Karpas-422 (cell line): ENCODE measurements around the gene CHMP3. TPM values are rescaled to one million over a fixed set of nuclear protein-coding genes. Genes with fewer than 3 reads are reported as not detected.
"Not testable (repeated sequence)": the region's sequence is repeated elsewhere in the genome, so short reads cannot be mapped to it uniquely, and the experiment has no call there.

Source experiments
- DNase-seq: peaks from one replicate; pipeline ENCODE4 v3.0.0-alpha.2; 2015
- H2AFZ ChIP-seq: fragments of 200-600 bp; sonication (generic); 2 replicates; pipeline ENCODE4 v1.6.1; 2014; ENCODE audit warnings: antibody characterized with exemption, low read length, mixed read lengths
- H3K27ac ChIP-seq: fragments of 200-600 bp; sonication (generic); 2 replicates; pipeline ENCODE4 v1.5.1; 2014; ENCODE audit warnings: mild to moderate bottlenecking, low read length, moderate library complexity
- H3K27me3 ChIP-seq: fragments of 200-600 bp; sonication (generic); 2 replicates; pipeline ENCODE4 v1.6.1; 2014; ENCODE audit warnings: low read length, mixed read lengths
- H3K36me3 ChIP-seq: fragments of 200-600 bp; sonication (generic); 2 replicates; pipeline ENCODE4 v1.6.1; 2014; ENCODE audit warnings: low read length, mixed read lengths; ENCODE audit not compliant: insufficient read depth
- H3K4me1 ChIP-seq: fragments of 200-600 bp; sonication (generic); 2 replicates; pipeline ENCODE4 v1.6.1; 2014; ENCODE audit warnings: mild to moderate bottlenecking, low read length, mixed read lengths
- H3K4me2 ChIP-seq: fragments of 200-600 bp; sonication (generic); 2 replicates; pipeline ENCODE4 v1.6.1; 2014; ENCODE audit warnings: low read length, low read depth, mild to moderate bottlenecking; ENCODE audit not compliant: poor library complexity, severe bottlenecking
- H3K4me3 ChIP-seq: fragments of 200-600 bp; sonication (generic); 2 replicates; pipeline ENCODE4 v1.5.1; 2014; ENCODE audit warnings: mild to moderate bottlenecking, antibody characterized with exemption, low read length, mixed read lengths
- H3K79me2 ChIP-seq: fragments of 200-600 bp; sonication (generic); 2 replicates; pipeline ENCODE4 v1.6.1; 2014; ENCODE audit warnings: mild to moderate bottlenecking, low read length, mixed read lengths
- H3K9ac ChIP-seq: fragments of 200-600 bp; sonication (generic); 2 replicates; pipeline ENCODE4 v1.6.0; 2014; ENCODE audit warnings: low read length
- H3K9me2 ChIP-seq: fragments of 200-600 bp; sonication (generic), shearing (Covaris generic); replicated peaks from 2 replicates; pipeline ENCODE4 v1.6.0; 2014; ENCODE audit warnings: mild to moderate bottlenecking, low read length, moderate library complexity; ENCODE audit not compliant: insufficient read depth
- H3K9me3 ChIP-seq: fragments of 300-700, 200-600 bp; sonication (generic); 2 replicates; pipeline ENCODE4 v1.6.1; 2014; ENCODE audit warnings: low read length, mixed read lengths
- H4K20me1 ChIP-seq: fragments of 200-600 bp; sonication (generic); 2 replicates; pipeline ENCODE4 v1.6.1; 2014; ENCODE audit warnings: mild to moderate bottlenecking, antibody characterized with exemption, low read length, low read depth; ENCODE audit not compliant: insufficient read depth
- total RNA-seq: library from RNA; depleted of rRNA; stranded (reverse); fragments of >200 nt; shearing (Covaris generic); gene quantifications from 2 replicates; pipeline ENCODE4 v1.2.3, GENCODE V29; 2014; ENCODE audit warnings: low replicate concordance

The CHMP3 gene
- total RNA-seq, 1 experiment from 2014 or later = 34.4 TPM

- H3K9ac ChIP-seq = no peak overlapping the region
- no peak overlapping the region for H3K4me2 ChIP-seq
- H3K4me1 ChIP-seq = no peaks in the 10 kb centered on the region
- peaks cover 12% of the 10 kb centered on the region; the same call in 1 of the 2 replicates for H3K36me3 ChIP-seq
- no peaks in the 10 kb centered on the region for H3K9me3 ChIP-seq
- H3K4me3 ChIP-seq = no peak overlapping the region
- H4K20me1 ChIP-seq = no peaks in the 10 kb centered on the region
- H3K27ac ChIP-seq = no peak overlapping the region
- H3K79me2 ChIP-seq = peaks cover 43% of the 10 kb centered on the region
- H3K9me2 ChIP-seq = no peaks in the 10 kb centered on the region
- no peak for DNase-seq
- no peaks in the 10 kb centered on the region for H3K27me3 ChIP-seq
- H2AFZ ChIP-seq = no peak overlapping the region
Measured at GRCh38 chr2:86512034-86512433, 51.2 kb downstream of the CHMP3 start.

GRCh38 chr2:86510436-86510933 lies 52.8 kb downstream of the CHMP3 start:
- H3K79me2 ChIP-seq = peaks cover 34% of the 10 kb centered on the region
- H3K4me2 ChIP-seq = no peak overlapping the region
- H3K9ac ChIP-seq = no peak overlapping the region
- no peaks in the 10 kb centered on the region for H4K20me1 ChIP-seq
- H3K4me1 ChIP-seq = no peaks in the 10 kb centered on the region
- DNase-seq = no peak
- no peaks in the 10 kb centered on the region for H3K9me2 ChIP-seq
- no peak overlapping the region for H3K4me3 ChIP-seq
- no peak overlapping the region for H2AFZ ChIP-seq
- peaks cover 12% of the 10 kb centered on the region; the same call in 1 of the 2 replicates for H3K36me3 ChIP-seq
- H3K27ac ChIP-seq = no peak overlapping the region
- no peaks in the 10 kb centered on the region for H3K27me3 ChIP-seq
- no peaks in the 10 kb centered on the region for H3K9me3 ChIP-seq

- peaks cover 30% of the 10 kb centered on the region for H3K36me3 ChIP-seq
- DNase-seq = no peak
- no peaks in the 10 kb centered on the region for H4K20me1 ChIP-seq
- H3K9ac ChIP-seq = no peak overlapping the region
- H3K4me3 ChIP-seq = no peak overlapping the region
- no peaks in the 10 kb centered on the region for H3K4me1 ChIP-seq
- no peak overlapping the region for H3K27ac ChIP-seq
- H3K4me2 ChIP-seq = no peak overlapping the region
- no peak overlapping the region for H2AFZ ChIP-seq
- peaks cover 9% of the 10 kb centered on the region for H3K79me2 ChIP-seq
- no peaks in the 10 kb centered on the region for H3K9me2 ChIP-seq
- H3K9me3 ChIP-seq = no peaks in the 10 kb centered on the region
- no peaks in the 10 kb centered on the region for H3K27me3 ChIP-seq
Measured at GRCh38 chr2:86507600-86507999, 55.6 kb downstream of the CHMP3 start.

- no peaks in the 10 kb centered on the region; the same call in 1 of the 2 replicates for H3K4me1 ChIP-seq
- H4K20me1 ChIP-seq = no peaks in the 10 kb centered on the region
- H3K27me3 ChIP-seq = no peaks in the 10 kb centered on the region
Measured at GRCh38 chr2:86500325-86501083, 62.7 kb downstream of the CHMP3 start.

GRCh38 chr2:86499326-86499725 lies 63.9 kb downstream of the CHMP3 start:
- Histone ChIP-seq H2AFZ (no peak overlapping the region), H3K9me2 (no peaks in the 10 kb centered on the region), H3K4me2 (no peak overlapping the region), H3K79me2 (peaks cover 20% of the 10 kb centered on the region), H3K9ac (no peak overlapping the region), H3K4me3 (no peak overlapping the region), H3K4me1 (no peaks in the 10 kb centered on the region; the same call in 1 of the 2 replicates), H3K27ac (no peak overlapping the region), H4K20me1 (no peaks in the 10 kb centered on the region), H3K9me3 (peaks cover 11% of the 10 kb centered on the region; the same call in 1 of the 2 replicates), H3K36me3 (peaks cover 78% of the 10 kb centered on the region), H3K27me3 (no peaks in the 10 kb centered on the region)
- DNase-seq = no peak

More at GRCh38 chr2:86500325-86501083, 62.7 kb downstream of the CHMP3 start:
- Histone ChIP-seq H3K36me3 (peaks cover 76% of the 10 kb centered on the region), H2AFZ (no peak overlapping the region), H3K4me2 (no peak overlapping the region), H3K9me3 (peaks cover 11% of the 10 kb centered on the region; the same call in 1 of the 2 replicates), H3K9ac (no peak overlapping the region), H3K27ac (no peak overlapping the region), H3K4me3 (no peak overlapping the region), H3K9me2 (no peaks in the 10 kb centered on the region), H3K79me2 (peaks cover 14% of the 10 kb centered on the region)
- DNase-seq = peak; percentile 59

GRCh38 chr2:86498468-86499260 lies 64.6 kb downstream of the CHMP3 start:
- DNase-seq = no peak
- no peak overlapping the region for H3K4me2 ChIP-seq
- no peak overlapping the region for H2AFZ ChIP-seq
- H3K79me2 ChIP-seq = peaks cover 24% of the 10 kb centered on the region
- H3K9me3 ChIP-seq = peaks cover 11% of the 10 kb centered on the region; the same call in 1 of the 2 replicates
- no peaks in the 10 kb centered on the region; the same call in 1 of the 2 replicates for H3K4me1 ChIP-seq
- no peaks in the 10 kb centered on the region for H4K20me1 ChIP-seq
- H3K27me3 ChIP-seq = no peaks in the 10 kb centered on the region
- no peaks in the 10 kb centered on the region for H3K9me2 ChIP-seq
- H3K4me3 ChIP-seq = no peak overlapping the region
- no peak overlapping the region for H3K9ac ChIP-seq
- H3K36me3 ChIP-seq = peaks cover 81% of the 10 kb centered on the region
- H3K27ac ChIP-seq = no peak overlapping the region

- H3K4me2 ChIP-seq, H3K4me3 ChIP-seq, H2AFZ ChIP-seq, H3K27me3 ChIP-seq, H3K9me2 ChIP-seq, DNase-seq, H3K27ac ChIP-seq, H3K9ac ChIP-seq, H4K20me1 ChIP-seq: not testable (repeated sequence)
- H3K79me2 ChIP-seq = peaks cover 28% of the 10 kb centered on the region
- peaks cover 11% of the 10 kb centered on the region; the same call in 1 of the 2 replicates for H3K9me3 ChIP-seq
- peaks cover 96% of the 10 kb centered on the region for H3K36me3 ChIP-seq
- H3K4me1 ChIP-seq = peaks cover 17% of the 10 kb centered on the region
Measured at GRCh38 chr2:86496391-86496790, 66.9 kb downstream of the CHMP3 start.

- Histone ChIP-seq H3K79me2 (peaks cover 23% of the 10 kb centered on the region), H3K9me3 (no peaks in the 10 kb centered on the region), H3K4me1 (peaks cover 21% of the 10 kb centered on the region), H3K9ac (no peak overlapping the region), H3K4me3 (no peak overlapping the region), H3K9me2 (no peaks in the 10 kb centered on the region), H3K36me3 (peaks cover 95% of the 10 kb centered on the region), H3K27me3 (no peaks in the 10 kb centered on the region), H3K27ac (no peak overlapping the region), H3K4me2 (no peak overlapping the region), H4K20me1 (no peaks in the 10 kb centered on the region), H2AFZ (no peak overlapping the region)
- no peak for DNase-seq
Measured at GRCh38 chr2:86492048-86492453, 71.2 kb downstream of the CHMP3 start.
